T47D (cell line): ENCODE measurements around the gene GDF2.

Experiments used
- DNase-seq, 2 experiments: peaks; one replicate each; pipeline versions ENCODE4 v3.0.0 to v3.0.0-alpha.2; 2011 to 2012; ENCODE audit warnings: low read depth in 1 of 2, low spot score in 1 of 2
- JUND ChIP-seq: IDR thresholded peaks from 2 replicates; pipeline ENCODE4 v1.6.1; 2012; ENCODE audit warnings: low read depth
- in situ Hi-C: cut with HindIII; loops from 2 replicates; pipeline ENCODE4 v1.10.0; 2016; ENCODE audit warnings: low sequenced_read_pairs, low pct_unique_long_range_greater_than_20kb

GDF2 gene

DNA sequence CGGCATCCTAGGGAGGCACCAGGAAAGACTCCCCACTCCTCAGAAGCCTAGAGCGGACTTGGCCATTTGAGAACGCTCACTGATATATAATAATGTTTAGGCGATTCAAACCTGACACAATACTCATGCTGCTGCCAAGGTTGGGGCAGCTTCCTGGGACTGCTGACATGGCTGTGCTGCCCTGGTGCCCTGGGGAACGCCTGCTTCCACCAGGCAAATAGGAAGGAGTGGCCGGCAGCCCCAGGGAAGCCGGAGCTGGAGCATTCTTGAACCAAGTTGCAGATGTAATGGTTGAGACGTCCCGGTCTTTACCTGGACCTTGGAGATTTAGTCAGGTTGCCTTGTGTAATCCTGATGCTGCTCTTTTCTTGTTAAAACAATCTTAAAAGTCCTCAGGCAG, 13.5 kb upstream of the GDF2 start:
- no peak for TF ChIP-seq JUND
- DNase-seq, result no peak
- in situ Hi-C loops, result no loop called here

DNA sequence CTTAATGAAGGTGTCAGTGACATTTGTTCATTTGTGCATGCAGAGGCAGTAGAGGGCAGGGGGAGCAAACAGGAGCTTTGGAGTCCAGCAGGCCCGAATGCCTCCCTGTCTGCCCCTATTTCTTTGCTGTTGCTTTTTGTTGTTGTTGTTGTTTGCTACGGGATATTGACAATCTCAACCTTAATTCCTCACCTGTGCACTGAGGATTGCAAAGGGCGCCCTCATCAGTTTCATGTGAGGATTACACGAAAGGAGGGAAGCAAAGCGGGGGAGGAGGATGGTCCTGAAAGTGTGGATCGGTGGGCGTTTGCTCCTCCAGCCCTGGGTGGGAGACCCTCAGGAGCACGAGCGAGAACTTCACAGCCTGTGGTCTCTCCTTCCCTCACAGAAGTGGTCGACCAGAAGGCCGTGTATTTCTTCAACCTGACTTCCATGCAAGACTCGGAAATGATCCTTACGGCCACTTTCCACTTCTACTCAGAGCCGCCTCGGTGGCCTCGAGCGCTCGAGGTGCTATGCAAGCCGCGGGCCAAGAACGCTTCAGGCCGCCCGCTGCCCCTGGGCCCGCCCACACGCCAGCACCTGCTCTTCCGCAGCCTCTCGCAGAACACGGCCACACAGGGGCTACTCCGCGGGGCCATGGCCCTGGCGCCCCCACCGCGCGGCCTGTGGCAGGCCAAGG, 12.7 kb upstream of the GDF2 start:
- peak in 1 of 2 experiments; percentile 25 for DNase-seq
- in situ Hi-C loops, result no loop called here
- TF ChIP-seq JUND, result no peak

DNA sequence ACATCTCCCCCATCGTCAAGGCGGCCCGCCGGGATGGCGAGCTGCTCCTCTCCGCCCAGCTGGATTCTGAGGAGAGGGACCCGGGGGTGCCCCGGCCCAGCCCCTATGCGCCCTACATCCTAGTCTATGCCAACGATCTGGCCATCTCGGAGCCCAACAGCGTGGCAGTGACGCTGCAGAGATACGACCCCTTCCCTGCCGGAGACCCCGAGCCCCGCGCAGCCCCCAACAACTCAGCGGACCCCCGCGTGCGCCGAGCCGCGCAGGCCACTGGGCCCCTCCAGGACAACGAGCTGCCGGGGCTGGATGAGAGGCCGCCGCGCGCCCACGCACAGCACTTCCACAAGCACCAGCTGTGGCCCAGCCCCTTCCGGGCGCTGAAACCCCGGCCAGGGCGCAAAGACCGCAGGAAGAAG, 12.2 kb upstream of the GDF2 start:
- TF ChIP-seq JUND, result no peak
- in situ Hi-C loops, result no loop called here

GRCh38 chr10:47311193-47311931, 10.9 kb upstream of the GDF2 start:
- no peak for DNase-seq
- in situ Hi-C loops, result no loop called here

More for the DNA sequence above, 12.2 kb upstream of the GDF2 start:
- DNase-seq, result no peak

GRCh38 chr10:47311932-47312662, 10.2 kb upstream of the GDF2 start:
- no peak for TF ChIP-seq JUND
- DNase-seq, result peak; percentile 86 to 90
- in situ Hi-C loops, result no loop called here

More at GRCh38 chr10:47311193-47311931, 10.9 kb upstream of the GDF2 start:
- TF ChIP-seq JUND, result no peak

DNA sequence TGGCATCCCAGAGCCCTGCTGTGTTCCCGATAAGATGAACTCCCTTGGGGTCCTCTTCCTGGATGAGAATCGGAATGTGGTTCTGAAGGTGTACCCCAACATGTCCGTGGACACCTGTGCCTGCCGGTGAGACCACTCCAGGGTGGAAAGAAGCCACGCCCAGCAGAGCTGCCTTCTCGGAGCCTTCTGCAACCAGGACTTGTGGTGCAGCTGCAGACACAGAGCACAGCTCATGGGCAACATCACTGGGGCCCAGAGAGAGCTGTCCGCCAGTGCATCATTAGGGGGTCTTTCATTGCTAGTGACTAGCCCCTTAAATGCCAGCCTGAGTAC, 9.6 kb upstream of the GDF2 start:
- DNase-seq, result no peak
- no peak for TF ChIP-seq JUND
- in situ Hi-C loops, result no loop called here

GRCh38 chr10:47314416-47314970, 7.8 kb upstream of the GDF2 start:
- no peak for TF ChIP-seq JUND
- in situ Hi-C loops, result no loop called here
- no peak for DNase-seq

- in situ Hi-C loops, result no loop called here
- TF ChIP-seq JUND, result no peak
- no peak for DNase-seq
Measured at GRCh38 chr10:47315421-47315820, 6.8 kb upstream of the GDF2 start.

DNA sequence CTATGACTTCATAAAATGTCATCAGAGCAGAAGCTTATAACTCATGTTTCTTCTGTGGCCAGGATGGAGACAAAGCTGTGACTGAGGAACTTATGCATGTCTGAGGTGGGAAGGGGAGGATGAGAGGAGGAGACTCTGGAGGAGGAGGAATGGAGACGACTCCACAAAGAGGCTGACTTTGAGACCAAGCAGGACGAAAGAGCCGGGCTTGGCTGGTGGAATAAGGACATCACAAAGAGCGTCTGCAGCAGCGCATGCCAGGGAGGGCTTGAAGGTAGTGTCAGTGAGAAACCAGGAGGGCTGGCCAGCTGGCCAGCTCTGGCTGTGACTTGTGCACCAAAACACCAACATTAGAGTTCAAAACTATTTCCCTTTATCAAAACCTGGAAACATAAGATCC, 6.1 kb upstream of the GDF2 start:
- no peak for TF ChIP-seq JUND
- in situ Hi-C loops, result no loop called here
- no peak for DNase-seq

- no peak for DNase-seq
Measured at GRCh38 chr10:47317251-47317650, 5.0 kb upstream of the GDF2 start.

GRCh38 chr10:47318706-47319105, 3.5 kb upstream of the GDF2 start:
- peak in 1 of 2 experiments; percentile 48 for DNase-seq
- in situ Hi-C loops, result no loop called here

More at GRCh38 chr10:47317251-47317650, 5.0 kb upstream of the GDF2 start:
- no peak for TF ChIP-seq JUND
- in situ Hi-C loops, result no loop called here

GRCh38 chr10:47319784-47320183, 2.5 kb upstream of the GDF2 start:
- DNase-seq, result no peak
- in situ Hi-C loops, result no loop called here
- no peak for TF ChIP-seq JUND

More at GRCh38 chr10:47318706-47319105, 3.5 kb upstream of the GDF2 start:
- no peak for TF ChIP-seq JUND

DNA sequence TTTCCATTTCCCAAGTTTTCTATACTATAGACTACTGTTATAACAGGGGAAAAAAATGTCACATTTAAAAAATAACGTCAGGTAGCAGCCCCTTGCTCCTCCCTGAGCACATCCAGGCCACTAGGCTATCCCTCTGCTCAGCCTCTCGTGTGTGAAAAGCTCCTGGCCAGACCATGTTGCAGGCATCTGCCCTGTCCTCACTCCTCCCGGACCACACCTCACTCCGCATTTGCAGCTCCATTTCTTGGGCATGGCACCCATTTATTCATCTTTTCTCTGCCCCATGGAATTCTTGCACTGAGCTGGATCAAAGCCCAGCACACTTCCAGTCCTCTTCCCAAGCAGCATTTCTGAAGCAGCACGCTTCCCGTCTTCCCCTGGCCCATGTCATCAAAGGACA, 1.4 kb upstream of the GDF2 start:
- DNase-seq, result no peak
- in situ Hi-C loops, result no loop called here

More for the DNA sequence above, 1.4 kb upstream of the GDF2 start:
- TF ChIP-seq JUND, result no peak
